ENCODE measurements around the gene FMO2. TPM values are rescaled to one million over a fixed set of nuclear protein-coding genes. Genes with fewer than 3 reads are reported as not detected.

The FMO2 gene
- total RNA-seq, 1 experiment from 2014 or later = not detected

DNA sequence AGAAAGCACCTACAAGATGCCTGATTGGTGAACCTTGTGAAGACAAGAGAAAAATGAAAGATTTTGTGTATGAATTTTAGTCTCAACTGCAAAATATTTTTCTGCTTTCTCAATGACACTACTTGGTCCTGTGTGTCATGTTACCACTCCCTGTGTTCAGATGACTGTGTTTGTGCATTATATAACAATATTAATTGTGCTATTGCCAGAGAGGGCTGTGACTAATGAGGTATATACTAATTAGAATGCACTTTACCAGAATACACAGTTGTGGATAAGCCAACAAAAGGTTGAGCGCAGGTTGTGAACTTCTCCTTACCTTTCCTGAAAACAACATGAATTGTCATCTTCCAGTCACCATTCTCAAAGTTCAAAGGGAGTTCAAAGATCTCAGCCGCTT lies 17.3 kb upstream of the FMO2 start:
- TF ChIP-seq, protein P1, sequence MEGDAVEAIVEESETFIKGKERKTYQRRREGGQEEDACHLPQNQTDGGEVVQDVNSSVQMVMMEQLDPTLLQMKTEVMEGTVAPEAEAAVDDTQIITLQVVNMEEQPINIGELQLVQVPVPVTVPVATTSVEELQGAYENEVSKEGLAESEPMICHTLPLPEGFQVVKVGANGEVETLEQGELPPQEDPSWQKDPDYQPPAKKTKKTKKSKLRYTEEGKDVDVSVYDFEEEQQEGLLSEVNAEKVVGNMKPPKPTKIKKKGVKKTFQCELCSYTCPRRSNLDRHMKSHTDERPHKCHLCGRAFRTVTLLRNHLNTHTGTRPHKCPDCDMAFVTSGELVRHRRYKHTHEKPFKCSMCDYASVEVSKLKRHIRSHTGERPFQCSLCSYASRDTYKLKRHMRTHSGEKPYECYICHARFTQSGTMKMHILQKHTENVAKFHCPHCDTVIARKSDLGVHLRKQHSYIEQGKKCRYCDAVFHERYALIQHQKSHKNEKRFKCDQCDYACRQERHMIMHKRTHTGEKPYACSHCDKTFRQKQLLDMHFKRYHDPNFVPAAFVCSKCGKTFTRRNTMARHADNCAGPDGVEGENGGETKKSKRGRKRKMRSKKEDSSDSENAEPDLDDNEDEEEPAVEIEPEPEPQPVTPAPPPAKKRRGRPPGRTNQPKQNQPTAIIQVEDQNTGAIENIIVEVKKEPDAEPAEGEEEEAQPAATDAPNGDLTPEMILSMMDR (IDR thresholded peaks at IDR 0.05; ENCODE audit: insufficient read depth in 1 of 2, low read depth in 1 of 2, low read length in 1 of 2, severe bottlenecking in 1 of 2, unreplicated experiment in 1 of 2) = no peak

DNA sequence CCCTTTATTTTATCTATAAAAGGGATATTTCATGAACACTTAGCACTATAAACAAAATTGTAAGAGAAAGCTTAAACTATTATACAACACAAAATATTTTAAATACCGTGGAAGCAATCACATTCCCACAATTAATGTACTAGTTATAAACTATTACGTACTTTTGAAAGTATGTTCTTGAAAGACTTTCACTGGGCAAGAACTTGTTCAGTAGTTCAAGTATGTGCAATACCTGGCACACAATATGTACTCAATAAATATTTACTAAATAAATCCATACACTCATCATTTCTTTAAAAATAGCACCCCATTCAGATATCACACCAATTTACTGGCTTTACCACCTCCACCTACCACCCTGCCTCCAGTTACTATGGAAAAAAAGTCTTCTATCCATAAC lies 12.6 kb upstream of the FMO2 start:
- H3K27me3 ChIP-seq (replicated peaks; ENCODE audit: control insufficient read depth, insufficient read depth, low read length) = no peaks in the 10 kb centered on the region
- intact Hi-C loops (cut with micrococcal nuclease; ENCODE audit: unreplicated experiment) = no loop called here
- DNase-seq = no peak
- H3K27ac Mint-ChIP-seq (ENCODE audit: unreplicated experiment) = no peak overlapping the region
- TF ChIP-seq, protein P1 (IDR thresholded peaks at IDR 0.05; ENCODE audit: insufficient read depth in 1 of 2, low read depth in 1 of 2, low read length in 1 of 2, severe bottlenecking in 1 of 2, unreplicated experiment in 1 of 2) = no peak
- no peaks in the 10 kb centered on the region for H3K36me3 ChIP-seq (ENCODE audit: control insufficient read depth, insufficient read depth, low read length)
- H3K4me1 Mint-ChIP-seq (ENCODE audit: low read depth, unreplicated experiment) = peaks cover 4% of the 10 kb centered on the region
- H3K4me3 ChIP-seq (ENCODE audit: low read depth, low read length) = no peak overlapping the region
- CTCF ChIA-PET = no interaction called here
- no TSS peak for BruUV-seq (replicated peaks)
- H3K36me3 Mint-ChIP-seq (ENCODE audit: insufficient read depth, unreplicated experiment) = no peaks in the 10 kb centered on the region
- H3K4me1 ChIP-seq = no peaks in the 10 kb centered on the region
- no peaks in the 10 kb centered on the region for H3K9me3 ChIP-seq
- POLR2A ChIA-PET = no interaction called here
- no peak overlapping the region for H3K4me3 Mint-ChIP-seq (ENCODE audit: unreplicated experiment)
- no peaks in the 10 kb centered on the region for H3K27me3 Mint-ChIP-seq (ENCODE audit: insufficient read depth, unreplicated experiment)
- peaks cover 31% of the 10 kb centered on the region for H3K9me3 Mint-ChIP-seq (ENCODE audit: unreplicated experiment)

More for the DNA sequence above, 17.3 kb upstream of the FMO2 start:
- Mint-ChIP-seq H3K4me1 (ENCODE audit: low read depth, unreplicated experiment) (no peaks in the 10 kb centered on the region), H3K9me3 (ENCODE audit: unreplicated experiment) (peaks cover 13% of the 10 kb centered on the region), H3K27ac (ENCODE audit: unreplicated experiment) (no peak overlapping the region), H3K27me3 (ENCODE audit: insufficient read depth, unreplicated experiment) (no peaks in the 10 kb centered on the region), H3K4me3 (ENCODE audit: unreplicated experiment) (no peak overlapping the region), H3K36me3 (ENCODE audit: insufficient read depth, unreplicated experiment) (no peaks in the 10 kb centered on the region)
- H3K36me3 ChIP-seq (ENCODE audit: control insufficient read depth, insufficient read depth, low read length) = no peaks in the 10 kb centered on the region
- no peak overlapping the region for H3K4me3 ChIP-seq (ENCODE audit: low read depth, low read length)
- H3K4me1 ChIP-seq = no peaks in the 10 kb centered on the region
- no peaks in the 10 kb centered on the region for H3K27me3 ChIP-seq (replicated peaks; ENCODE audit: control insufficient read depth, insufficient read depth, low read length)
- ChIA-PET POLR2A (no interaction called here), CTCF (no interaction called here)
- no peak for DNase-seq
- BruUV-seq (replicated peaks) = no TSS peak
- intact Hi-C loops (cut with micrococcal nuclease; ENCODE audit: unreplicated experiment) = no loop called here
- H3K9me3 ChIP-seq = no peaks in the 10 kb centered on the region

DNA sequence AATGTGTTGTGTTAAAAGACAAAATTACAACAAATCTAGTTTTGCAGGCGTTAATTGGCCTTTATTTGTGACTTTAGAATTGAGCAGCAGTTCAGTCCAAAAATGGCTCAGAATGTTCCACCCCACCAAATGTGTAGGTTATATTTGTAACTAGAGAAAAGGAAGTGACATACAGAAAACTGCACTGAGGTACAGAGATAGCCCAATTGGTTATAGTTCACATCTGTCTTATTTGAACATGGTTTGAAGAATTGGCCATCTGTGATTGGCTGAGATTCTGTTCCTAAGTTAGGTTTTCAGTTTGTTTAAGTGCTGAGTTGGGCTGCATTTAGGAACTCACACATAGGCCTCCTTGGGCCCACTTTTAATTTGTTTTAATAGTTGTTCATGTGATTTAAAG lies 12.0 kb upstream of the FMO2 start:
- Histone ChIP-seq H3K4me1 (no peaks in the 10 kb centered on the region), H3K9me3 (no peaks in the 10 kb centered on the region), H3K4me3 (ENCODE audit: low read depth, low read length) (no peak overlapping the region), H3K27me3 (replicated peaks; ENCODE audit: control insufficient read depth, insufficient read depth, low read length) (no peaks in the 10 kb centered on the region), H3K36me3 (ENCODE audit: control insufficient read depth, insufficient read depth, low read length) (no peaks in the 10 kb centered on the region)
- TF ChIP-seq, protein P1 (IDR thresholded peaks at IDR 0.05; ENCODE audit: insufficient read depth in 1 of 2, low read depth in 1 of 2, low read length in 1 of 2, severe bottlenecking in 1 of 2, unreplicated experiment in 1 of 2) = no peak
- H3K4me3 Mint-ChIP-seq (ENCODE audit: unreplicated experiment) = no peak overlapping the region
- POLR2A ChIA-PET = no interaction called here
- no peak for DNase-seq
- no peaks in the 10 kb centered on the region for H3K27me3 Mint-ChIP-seq (ENCODE audit: insufficient read depth, unreplicated experiment)
- H3K9me3 Mint-ChIP-seq (ENCODE audit: unreplicated experiment) = peaks cover 31% of the 10 kb centered on the region
- intact Hi-C loops (cut with micrococcal nuclease; ENCODE audit: unreplicated experiment) = no loop called here
- BruUV-seq (replicated peaks) = no TSS peak
- H3K36me3 Mint-ChIP-seq (ENCODE audit: insufficient read depth, unreplicated experiment) = no peaks in the 10 kb centered on the region
- CTCF ChIA-PET = no interaction called here
- H3K4me1 Mint-ChIP-seq (ENCODE audit: low read depth, unreplicated experiment) = peaks cover 4% of the 10 kb centered on the region
- no peak overlapping the region for H3K27ac Mint-ChIP-seq (ENCODE audit: unreplicated experiment)
